Cardiac muscle cell (in vitro differentiated cells and primary cell): ENCODE data around the gene HSCB. TPM values are rescaled to one million over a fixed set of nuclear protein-coding genes. Genes with fewer than 3 reads are reported as not detected.
"Not testable (repeated sequence)": the region's sequence is repeated elsewhere in the genome, so short reads cannot be mapped to it uniquely, and the experiment has no call there.

Experiments used
- DNase-seq, 2 donors: peaks; one replicate each; pipeline versions ENCODE4 v3.0.0 to v3.0.0-alpha.2; 2010 to 2017; ENCODE audit warnings: low read depth in 1 of 2, low spot score in 1 of 2
- H3K27ac ChIP-seq: fragments of 200-600 bp; sonication (generic); 2 replicates; pipeline ENCODE4 v1.5.1; 2016
- H3K27me3 ChIP-seq: fragments of 200-600 bp; sonication (generic); 2 replicates; pipeline ENCODE4 v1.6.0; 2016; ENCODE audit warnings: control low read depth
- H3K36me3 ChIP-seq: fragments of 200-600 bp; sonication (generic); 2 replicates; pipeline ENCODE4 v1.5.1; 2016; ENCODE audit warnings: control low read depth
- H3K4me1 ChIP-seq: fragments of 200-600 bp; sonication (generic); 2 replicates; pipeline ENCODE4 v1.8.1; 2017; ENCODE audit warnings: low read depth, mild to moderate bottlenecking, mixed run types
- H3K4me3 ChIP-seq: fragments of 200-600 bp; sonication (generic); 2 replicates; pipeline ENCODE4 v1.5.1; 2016; ENCODE audit warnings: mild to moderate bottlenecking
- H3K9me3 ChIP-seq: fragments of 200-600 bp; sonication (generic); 2 replicates; pipeline ENCODE4 v1.5.1; 2017; ENCODE audit warnings: low read depth, mild to moderate bottlenecking, control low read depth
- polyA plus RNA-seq: library from polyadenylated mRNA; unstranded; fragments of >200 nt; fragmentation: Nextera tagmentation; extraction: Ambion mirVana; gene quantifications from 2 replicates; pipeline ENCODE4 v1.2.1, GENCODE V29; 2016
- total RNA-seq: library from RNA; depleted of rRNA; stranded (reverse); fragments of >200 nt; gene quantifications from 2 replicates; pipeline ENCODE4 v1.2.3, GENCODE V29; 2016
- TF ChIP-seq, protein P1 (sequence below): IDR thresholded peaks from 2 replicates; pipeline ENCODE4 v1.5.1; 2012; ENCODE audit warnings: low read depth, mild to moderate bottlenecking, low read length

The HSCB gene, protein sequence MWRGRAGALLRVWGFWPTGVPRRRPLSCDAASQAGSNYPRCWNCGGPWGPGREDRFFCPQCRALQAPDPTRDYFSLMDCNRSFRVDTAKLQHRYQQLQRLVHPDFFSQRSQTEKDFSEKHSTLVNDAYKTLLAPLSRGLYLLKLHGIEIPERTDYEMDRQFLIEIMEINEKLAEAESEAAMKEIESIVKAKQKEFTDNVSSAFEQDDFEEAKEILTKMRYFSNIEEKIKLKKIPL
- total RNA-seq = 21.5 and 22.9 TPM in 2 replicates
- polyA plus RNA-seq = 14.6 and 27.0 TPM in 2 replicates

DNA sequence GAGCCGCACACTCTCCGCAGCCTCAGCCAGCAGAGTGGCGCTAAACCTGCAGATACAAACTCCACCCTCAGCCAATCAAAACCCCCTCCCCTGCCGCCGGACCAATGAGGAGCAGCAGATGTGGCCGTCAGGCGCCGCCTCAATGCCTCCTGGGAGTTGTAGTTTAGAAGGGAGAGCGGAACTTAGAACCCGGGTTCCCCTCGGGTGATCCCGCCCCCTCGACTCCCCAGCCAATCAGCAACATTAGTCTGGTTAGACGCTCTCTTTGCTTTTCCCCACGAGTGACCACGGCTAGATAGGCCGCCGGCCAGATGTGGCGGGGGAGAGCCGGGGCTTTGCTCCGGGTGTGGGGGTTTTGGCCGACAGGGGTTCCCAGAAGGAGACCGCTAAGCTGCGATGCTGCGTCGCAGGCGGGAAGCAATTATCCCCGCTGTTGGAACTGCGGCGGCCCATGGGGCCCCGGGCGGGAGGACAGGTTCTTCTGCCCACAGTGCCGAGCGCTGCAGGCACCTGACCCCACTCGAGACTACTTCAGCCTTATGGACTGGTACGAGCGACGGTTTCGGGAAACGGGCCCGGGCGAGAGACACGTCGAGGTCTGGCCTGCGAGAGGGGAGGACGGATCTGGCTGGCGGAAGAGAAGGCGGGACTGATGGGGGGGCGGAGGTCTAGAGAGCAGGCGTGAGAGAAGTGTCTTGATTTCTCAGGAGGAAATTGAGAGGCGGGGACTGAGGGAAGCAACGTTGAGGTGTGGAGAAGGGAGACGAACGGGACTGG is at the start of gene HSCB, which contains the start of gene CHEK2:
HSCB (plus strand) TSS at position 255 of the 777 bp plus-strand sequence; CDS start at position 312, 57 bp downstream.
CHEK2 (minus strand) TSS at position 36 of the 777 bp plus-strand sequence. CDS start 7,099 bp downstream, outside the sequence.
- TF ChIP-seq, protein P1, sequence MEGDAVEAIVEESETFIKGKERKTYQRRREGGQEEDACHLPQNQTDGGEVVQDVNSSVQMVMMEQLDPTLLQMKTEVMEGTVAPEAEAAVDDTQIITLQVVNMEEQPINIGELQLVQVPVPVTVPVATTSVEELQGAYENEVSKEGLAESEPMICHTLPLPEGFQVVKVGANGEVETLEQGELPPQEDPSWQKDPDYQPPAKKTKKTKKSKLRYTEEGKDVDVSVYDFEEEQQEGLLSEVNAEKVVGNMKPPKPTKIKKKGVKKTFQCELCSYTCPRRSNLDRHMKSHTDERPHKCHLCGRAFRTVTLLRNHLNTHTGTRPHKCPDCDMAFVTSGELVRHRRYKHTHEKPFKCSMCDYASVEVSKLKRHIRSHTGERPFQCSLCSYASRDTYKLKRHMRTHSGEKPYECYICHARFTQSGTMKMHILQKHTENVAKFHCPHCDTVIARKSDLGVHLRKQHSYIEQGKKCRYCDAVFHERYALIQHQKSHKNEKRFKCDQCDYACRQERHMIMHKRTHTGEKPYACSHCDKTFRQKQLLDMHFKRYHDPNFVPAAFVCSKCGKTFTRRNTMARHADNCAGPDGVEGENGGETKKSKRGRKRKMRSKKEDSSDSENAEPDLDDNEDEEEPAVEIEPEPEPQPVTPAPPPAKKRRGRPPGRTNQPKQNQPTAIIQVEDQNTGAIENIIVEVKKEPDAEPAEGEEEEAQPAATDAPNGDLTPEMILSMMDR = peak; percentile 2

DNA sequence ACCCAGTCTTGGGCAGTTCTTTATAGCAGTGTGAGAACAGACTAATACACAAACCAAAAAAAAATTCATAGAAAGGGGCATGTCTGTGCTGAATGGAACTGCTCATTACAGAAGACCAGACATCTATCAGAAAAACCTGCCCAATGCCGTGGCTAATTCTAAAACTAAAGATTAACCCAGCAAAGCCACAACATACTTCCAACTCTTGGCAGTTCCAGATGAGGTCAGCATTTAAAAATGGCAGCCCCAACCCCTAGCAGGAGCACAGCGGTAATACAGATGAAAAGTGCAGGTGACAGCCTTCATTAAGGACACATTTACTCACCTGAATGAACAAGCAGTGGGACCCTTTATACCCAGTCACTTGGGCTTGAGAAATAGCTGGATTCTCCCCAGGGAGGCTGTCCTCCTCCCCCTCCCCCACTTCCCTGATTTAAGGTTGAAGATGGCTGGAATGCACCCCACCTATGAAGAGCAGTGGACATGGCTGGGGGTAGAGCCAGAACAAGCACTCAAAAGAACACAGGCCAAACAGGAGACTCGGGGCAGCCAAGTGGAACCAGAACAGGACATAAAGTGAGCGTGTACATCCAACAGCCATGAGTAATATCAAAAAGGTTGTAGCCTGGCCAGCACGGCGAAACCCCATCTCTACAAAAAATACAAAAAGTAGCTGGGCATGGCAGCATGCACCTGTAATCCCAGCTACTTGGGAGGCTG is 48.6 kb upstream of the HSCB start:
- H3K4me1 ChIP-seq, H3K36me3 ChIP-seq, H3K9me3 ChIP-seq, H3K4me3 ChIP-seq, DNase-seq, H3K27ac ChIP-seq, H3K27me3 ChIP-seq: not testable (repeated sequence)

More for the DNA sequence above, at the start of gene HSCB, which contains the start of gene CHEK2:
- H3K9me3 ChIP-seq = no peaks in the 10 kb centered on the region
- DNase-seq = peak; percentile 98 to 99
- peaks cover 14% of the 10 kb centered on the region for H3K36me3 ChIP-seq
- peak within 1 kb of the TSS; percentile 66 for H3K4me3 ChIP-seq
- H3K27me3 ChIP-seq = no peaks in the 10 kb centered on the region
- peak within 1 kb of the TSS; percentile 94 for H3K27ac ChIP-seq
- H3K4me1 ChIP-seq = peaks cover 3% of the 10 kb centered on the region

DNA sequence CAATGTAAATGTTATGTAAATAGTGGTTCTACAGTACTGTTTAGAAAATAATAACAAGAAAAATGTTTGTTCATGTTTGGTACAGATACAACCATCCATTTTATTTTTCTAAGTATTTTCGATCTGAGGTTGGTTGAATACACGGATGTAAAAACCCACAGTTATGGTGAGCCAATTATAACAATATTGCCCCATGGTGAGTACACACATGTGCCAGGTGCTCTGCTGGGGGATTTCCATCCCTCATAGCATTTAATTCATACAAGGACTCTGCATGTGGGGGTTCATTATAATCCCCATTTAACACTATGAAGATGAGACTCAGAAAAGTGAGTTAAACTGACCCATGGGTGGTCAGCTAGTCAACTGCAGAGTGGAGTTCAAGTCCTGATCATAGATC is 38.9 kb upstream of the HSCB start:
- H3K4me1 ChIP-seq = no peaks in the 10 kb centered on the region
- TF ChIP-seq, protein P1 = no peak

DNA sequence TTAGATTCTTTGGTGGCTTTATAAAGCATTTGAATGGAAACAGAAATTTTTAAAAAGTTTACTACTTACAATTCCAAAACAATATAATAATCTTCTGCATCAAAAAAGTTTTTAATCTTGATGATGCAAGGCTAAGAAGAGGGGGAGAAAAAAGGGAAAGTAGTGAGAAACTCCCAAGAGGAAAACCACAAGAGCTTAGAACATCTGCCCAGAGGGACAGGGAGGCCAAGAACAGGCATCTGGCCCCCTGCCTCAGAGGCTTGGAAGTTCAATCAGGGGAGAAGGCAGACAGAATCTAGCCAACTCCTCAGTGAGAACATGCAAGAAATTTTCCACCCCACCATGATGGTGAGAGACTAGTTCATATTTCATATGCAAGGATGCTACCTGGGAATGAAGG is 38.4 kb upstream of the HSCB start:
- TF ChIP-seq, protein P1 = no peak
- H3K27me3 ChIP-seq = no peaks in the 10 kb centered on the region
- no peaks in the 10 kb centered on the region for H3K4me1 ChIP-seq
- peak in 1 of 2 donors; percentile 28 for DNase-seq
- no peaks in the 10 kb centered on the region for H3K9me3 ChIP-seq
- H3K36me3 ChIP-seq = no peaks in the 10 kb centered on the region
- no peak overlapping the region for H3K27ac ChIP-seq
- H3K4me3 ChIP-seq = no peak overlapping the region

More for the DNA sequence above, 38.9 kb upstream of the HSCB start:
- no peak for DNase-seq
- Histone ChIP-seq H3K27ac (no peak overlapping the region), H3K4me3 (no peak overlapping the region), H3K27me3 (no peaks in the 10 kb centered on the region), H3K9me3 (no peaks in the 10 kb centered on the region), H3K36me3 (no peaks in the 10 kb centered on the region)

DNA sequence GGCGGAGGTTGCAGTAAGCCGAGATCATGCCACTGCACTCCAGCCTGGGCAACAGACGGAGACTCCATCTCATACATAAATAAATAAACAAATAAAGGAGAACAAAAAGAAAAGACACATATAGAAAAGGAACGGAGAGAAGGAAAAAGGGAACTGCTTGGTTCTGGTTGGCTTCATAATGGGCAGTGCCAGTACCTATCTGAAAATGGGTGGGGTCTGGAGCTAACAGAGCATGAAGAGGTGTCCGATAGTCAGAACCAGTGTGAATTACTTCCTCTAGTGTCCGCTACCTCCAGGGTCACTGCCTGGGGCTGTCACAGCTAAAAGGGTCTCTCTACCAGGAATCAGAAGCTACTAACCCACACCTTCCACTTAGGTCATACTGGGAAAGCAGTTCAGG is 35.0 kb upstream of the HSCB start:
- DNase-seq = no peak
- Histone ChIP-seq H3K36me3 (no peaks in the 10 kb centered on the region), H3K4me1 (no peaks in the 10 kb centered on the region), H3K9me3 (no peaks in the 10 kb centered on the region), H3K27ac (no peak overlapping the region), H3K27me3 (no peaks in the 10 kb centered on the region), H3K4me3 (no peak overlapping the region)
- TF ChIP-seq, protein P1 = no peak
